LNCAP (cell line): ENCODE results near the gene RHEB.

ENCODE experiments used
- CTCF ChIP-seq: fragments of 450-650 bp; IDR thresholded peaks from 2 replicates; pipeline ENCODE4 v1.5.1; 2017; ENCODE audit warnings: mild to moderate bottlenecking

Gene RHEB

DNA sequence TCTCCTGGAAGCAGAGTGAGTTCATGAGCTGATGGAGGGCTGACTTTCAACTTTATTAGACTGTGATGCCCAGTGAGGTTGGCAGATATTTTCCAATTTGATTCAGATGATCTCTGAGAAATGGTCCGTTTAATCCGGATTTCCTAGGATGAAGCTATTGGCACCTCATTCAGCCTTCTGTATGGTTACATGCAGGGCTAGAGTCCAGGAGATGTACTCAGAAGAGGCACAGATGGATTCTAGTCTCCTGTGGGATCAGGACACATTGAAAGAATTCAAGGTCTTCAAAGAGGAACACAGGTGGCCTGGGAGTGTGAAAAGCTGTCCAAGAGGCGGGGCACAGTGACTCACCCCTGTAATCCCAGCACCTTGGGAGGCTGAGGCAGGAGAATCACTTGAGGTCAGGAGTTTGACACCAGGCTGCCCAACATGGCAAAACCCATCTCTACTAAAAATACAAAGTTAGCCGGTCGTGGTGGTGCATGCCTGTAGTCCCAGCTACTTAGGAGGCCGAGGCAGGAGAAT is 23.0 kb upstream of the RHEB start:
- TF ChIP-seq CTCF = no peak

DNA sequence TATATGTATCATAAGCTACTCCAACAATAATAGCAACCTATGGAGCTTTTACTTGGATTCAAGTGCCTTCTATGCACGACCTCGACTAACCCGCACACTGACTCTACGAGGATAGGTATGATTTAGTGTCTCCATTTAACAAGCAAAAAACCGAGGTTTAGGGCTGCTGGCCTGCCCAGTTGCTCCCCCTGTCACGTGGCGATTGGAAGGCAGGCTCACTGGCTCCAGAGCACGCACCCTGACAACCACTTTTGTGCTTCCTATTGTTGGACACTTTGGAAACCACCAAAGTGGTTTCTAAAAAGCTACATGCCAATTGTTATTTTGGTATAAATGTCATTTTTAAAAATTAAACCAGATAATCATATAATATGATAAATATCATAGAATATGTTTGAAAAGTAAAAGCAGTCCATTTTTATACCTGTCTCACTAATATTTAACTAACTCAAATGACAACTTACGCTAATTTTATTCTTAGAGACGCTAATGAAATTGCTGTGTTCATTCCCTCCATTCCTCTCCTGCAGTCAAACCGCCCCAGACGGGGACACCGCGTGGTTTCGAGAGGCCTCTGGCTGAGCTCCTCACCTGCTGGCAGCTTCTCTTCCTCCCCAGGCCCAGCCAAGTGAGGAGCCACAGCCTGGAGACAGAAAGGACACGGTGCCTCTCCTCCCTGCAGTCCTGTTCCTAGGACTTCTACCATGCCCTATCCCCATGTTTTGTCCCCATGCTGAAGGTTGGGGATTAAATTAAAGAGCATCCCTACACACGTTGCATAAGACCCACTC is 22.2 kb upstream of the RHEB start:
- TF ChIP-seq CTCF = no peak

DNA sequence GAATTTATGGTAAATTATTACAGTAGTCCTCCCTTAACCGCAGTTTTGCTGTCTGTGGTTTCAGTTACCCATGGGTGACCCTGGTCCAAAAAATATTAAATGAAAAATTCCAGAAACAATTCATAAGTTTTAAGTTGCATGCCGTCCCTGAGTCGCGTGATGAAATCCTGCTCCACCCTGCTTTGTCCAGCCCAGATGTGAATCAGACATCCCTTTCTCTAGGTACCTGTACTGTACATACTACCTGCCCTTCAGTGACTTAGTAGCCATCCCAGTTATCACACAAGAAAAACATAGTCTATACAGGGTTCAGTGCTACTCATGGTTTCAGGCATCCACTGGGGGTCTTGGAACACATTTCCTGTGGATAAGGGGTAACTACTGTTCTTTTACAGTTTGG is 20.5 kb upstream of the RHEB start:
- no peak for TF ChIP-seq CTCF

GRCh38 chr7:151539088-151539671 is 19.5 kb upstream of the RHEB start:
- TF ChIP-seq CTCF = no peak

DNA sequence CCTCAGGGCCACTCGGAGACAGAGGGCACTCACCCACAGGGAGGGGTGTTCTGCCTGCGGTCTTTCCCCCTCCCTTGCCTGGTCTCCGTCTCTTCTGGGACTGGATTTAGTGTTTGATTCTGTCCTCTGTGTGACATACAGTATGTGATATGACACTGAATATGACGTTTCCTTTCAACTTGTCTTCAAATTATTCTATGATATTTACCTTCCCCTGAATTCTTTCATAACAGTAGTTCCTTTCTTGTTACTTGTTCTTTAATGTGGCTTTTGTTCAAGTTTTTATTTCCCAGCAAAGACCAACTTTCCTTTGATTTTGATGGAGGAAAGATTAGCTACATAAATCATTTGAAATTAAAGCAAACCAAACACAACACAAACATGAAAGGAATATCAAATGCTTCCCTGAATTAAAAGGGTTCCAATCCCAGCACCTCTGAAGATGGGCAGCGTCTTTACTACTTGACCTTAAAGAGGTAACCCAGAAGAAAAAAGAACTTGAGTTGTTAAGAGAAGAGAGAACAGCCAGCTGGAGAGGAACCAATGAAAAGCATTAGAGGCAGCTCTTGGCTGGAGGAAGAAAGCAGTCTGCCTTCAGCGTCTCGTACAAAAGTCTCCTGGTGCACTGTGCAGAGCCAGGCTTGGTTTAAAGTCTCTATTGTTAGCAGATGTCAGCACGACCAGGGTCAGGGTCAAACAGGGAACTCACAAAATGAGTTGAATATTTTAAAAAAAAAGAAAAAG is 18.3 kb upstream of the RHEB start:
- TF ChIP-seq CTCF = no peak

DNA sequence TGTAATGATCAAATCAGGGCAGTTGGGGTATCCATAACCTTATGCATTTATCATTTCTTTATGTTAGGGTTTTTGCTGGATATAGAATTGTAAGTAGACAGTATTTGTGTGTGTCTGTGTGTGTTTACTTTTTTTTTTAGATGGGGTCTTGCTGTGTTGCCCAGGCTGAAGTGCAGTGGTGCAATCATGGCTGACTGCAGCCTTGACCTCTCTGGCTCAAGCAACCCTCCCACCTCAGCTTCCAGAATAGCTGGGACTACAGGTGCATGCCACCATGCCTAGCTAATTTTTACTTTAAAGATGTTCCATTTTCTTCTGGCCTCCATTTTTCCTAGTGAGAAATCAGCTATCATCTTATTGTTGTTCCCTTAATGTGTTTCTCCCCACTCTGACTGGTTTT is 10.1 kb upstream of the RHEB start:
- no peak for TF ChIP-seq CTCF

- TF ChIP-seq CTCF = no peak
Measured at GRCh38 chr7:151524845-151525244, 5.2 kb upstream of the RHEB start.
